ENCODE results near the gene HERC2.

Gene HERC2

DNA sequence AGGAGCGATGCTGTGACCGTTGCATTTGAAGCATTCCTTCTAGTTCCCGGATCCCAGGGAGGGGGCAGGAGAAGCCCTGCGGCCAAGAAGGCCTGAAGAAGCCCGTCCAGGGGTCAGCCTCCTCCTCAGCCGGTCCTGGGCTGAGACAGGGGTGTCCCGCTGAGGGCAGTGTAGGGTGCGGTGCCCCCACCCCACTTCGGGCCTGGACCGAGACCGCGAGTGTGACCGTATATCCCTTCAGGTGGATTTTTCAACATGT, 225.6 kb downstream of the HERC2 start:
- Histone ChIP-seq H3K4me2 (peak overlapping the region; percentile 88), H3K27ac (no peak overlapping the region), H4K20me1 (ENCODE audit: insufficient read depth) (no peaks in the 10 kb centered on the region), H2AFZ (ENCODE audit: low read depth) (peak overlapping the region; percentile 95), H3K4me3 (IDR thresholded peaks at IDR 0.05; ENCODE audit: insufficient read depth, low read depth, low read length) (no peak overlapping the region), H3K9ac (no peak overlapping the region), H3K4me1 (ENCODE audit: low read depth, poor library complexity, severe bottlenecking) (peaks cover 14% of the 10 kb centered on the region), H3K27me3 (ENCODE audit: insufficient read depth, low read depth) (no peaks in the 10 kb centered on the region), H3K36me3 (ENCODE audit: insufficient read depth) (no peaks in the 10 kb centered on the region), H3K79me2 (ENCODE audit: insufficient read depth, low read depth) (no peaks in the 10 kb centered on the region)
- TF ChIP-seq, protein P1, sequence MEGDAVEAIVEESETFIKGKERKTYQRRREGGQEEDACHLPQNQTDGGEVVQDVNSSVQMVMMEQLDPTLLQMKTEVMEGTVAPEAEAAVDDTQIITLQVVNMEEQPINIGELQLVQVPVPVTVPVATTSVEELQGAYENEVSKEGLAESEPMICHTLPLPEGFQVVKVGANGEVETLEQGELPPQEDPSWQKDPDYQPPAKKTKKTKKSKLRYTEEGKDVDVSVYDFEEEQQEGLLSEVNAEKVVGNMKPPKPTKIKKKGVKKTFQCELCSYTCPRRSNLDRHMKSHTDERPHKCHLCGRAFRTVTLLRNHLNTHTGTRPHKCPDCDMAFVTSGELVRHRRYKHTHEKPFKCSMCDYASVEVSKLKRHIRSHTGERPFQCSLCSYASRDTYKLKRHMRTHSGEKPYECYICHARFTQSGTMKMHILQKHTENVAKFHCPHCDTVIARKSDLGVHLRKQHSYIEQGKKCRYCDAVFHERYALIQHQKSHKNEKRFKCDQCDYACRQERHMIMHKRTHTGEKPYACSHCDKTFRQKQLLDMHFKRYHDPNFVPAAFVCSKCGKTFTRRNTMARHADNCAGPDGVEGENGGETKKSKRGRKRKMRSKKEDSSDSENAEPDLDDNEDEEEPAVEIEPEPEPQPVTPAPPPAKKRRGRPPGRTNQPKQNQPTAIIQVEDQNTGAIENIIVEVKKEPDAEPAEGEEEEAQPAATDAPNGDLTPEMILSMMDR (conservative IDR thresholded peaks at IDR 0.05; ENCODE audit: low read depth, low read length), result no peak

DNA sequence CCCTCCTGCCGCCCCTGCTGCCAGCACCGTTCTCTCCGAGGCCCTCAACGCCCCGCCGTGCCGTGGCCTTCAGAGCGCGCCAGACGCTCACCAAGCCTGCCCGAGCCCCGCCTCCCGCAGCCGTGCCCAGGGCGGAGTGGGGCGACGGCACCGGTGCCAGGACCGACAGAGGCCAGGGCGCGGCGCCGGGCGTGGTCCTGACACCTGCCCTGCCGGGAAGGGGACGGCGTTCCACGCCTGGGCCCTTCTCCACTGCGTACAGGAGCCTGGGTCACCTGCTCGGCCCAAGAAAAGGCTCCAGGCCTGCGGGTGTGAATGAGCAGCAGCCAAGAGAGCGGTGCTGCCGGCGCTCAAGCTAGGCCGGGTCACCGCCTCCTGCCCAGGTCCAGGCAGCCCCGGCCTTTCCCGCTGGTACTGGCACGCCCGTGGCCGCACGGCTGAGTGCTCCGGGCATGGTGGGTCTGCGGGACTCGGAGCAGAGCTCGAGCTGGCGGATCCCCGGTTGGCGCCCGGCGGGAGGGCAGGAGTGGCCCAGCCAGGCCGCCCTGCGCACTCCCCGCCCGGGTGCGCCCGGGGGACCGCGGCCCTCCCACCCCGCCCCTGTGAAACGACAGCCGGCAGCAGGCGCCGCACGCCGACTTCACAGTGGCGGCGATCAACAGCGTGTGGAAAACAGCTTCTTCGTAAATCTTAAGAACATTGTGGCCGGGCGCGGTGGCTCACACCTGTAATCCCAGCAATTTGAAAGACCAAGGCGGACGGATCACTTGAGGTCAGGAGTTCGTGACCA, 227.1 kb downstream of the HERC2 start:
- H3K27me3 ChIP-seq (ENCODE audit: insufficient read depth, low read depth), result no peaks in the 10 kb centered on the region
- H3K79me2 ChIP-seq (ENCODE audit: insufficient read depth, low read depth), result no peaks in the 10 kb centered on the region
- H3K4me2 ChIP-seq, result peak overlapping the region; percentile 96
- no peak overlapping the region for H3K4me3 ChIP-seq (IDR thresholded peaks at IDR 0.05; ENCODE audit: insufficient read depth, low read depth, low read length)
- no peak overlapping the region for H3K27ac ChIP-seq
- no peaks in the 10 kb centered on the region for H3K36me3 ChIP-seq (ENCODE audit: insufficient read depth)
- no peaks in the 10 kb centered on the region for H4K20me1 ChIP-seq (ENCODE audit: insufficient read depth)
- peak overlapping the region; percentile 13; the same call in 1 of the 2 replicates for H3K9ac ChIP-seq
- H2AFZ ChIP-seq (ENCODE audit: low read depth), result peak overlapping the region; percentile 95
- H3K4me1 ChIP-seq (ENCODE audit: low read depth, poor library complexity, severe bottlenecking), result peaks cover 14% of the 10 kb centered on the region
- TF ChIP-seq, protein P1 (conservative IDR thresholded peaks at IDR 0.05; ENCODE audit: low read depth, low read length), result no peak

DNA sequence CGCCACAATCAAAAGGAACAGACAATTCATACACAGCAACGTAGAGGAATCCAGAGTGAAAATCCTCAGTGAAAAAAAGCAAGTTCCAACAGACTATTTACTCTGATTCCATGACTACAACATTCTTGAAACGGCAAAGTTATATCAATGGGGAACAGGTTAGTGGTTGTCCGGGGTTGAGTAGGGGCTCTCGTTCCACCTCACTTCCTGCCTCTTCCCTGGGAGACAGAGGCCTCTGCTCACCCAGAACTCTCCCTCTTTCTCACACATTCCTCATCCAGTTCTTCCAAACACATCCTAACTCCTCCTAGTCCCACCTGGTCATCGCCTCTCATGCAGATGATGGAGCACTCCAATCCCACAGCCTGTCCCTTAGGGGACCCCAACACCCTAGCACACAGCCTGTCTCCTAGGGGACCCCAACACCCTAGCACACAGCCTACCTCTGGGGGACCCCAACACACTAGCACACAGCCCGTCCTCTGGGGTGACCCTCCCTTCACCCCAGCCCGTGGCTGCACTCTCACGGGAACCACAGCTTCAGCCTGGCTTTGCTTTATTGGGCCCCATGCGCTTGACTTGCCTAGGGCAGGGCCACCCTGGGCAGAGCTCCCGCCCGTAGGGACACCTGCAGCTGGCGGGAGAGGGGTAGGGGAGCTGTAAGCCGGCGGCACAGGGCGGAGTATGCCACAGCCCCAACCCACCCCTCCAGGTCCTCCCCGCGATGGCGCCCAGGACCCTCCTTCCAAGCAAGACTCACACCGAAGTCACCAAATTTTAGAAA, 228.0 kb downstream of the HERC2 start:
- no peaks in the 10 kb centered on the region for H3K79me2 ChIP-seq (ENCODE audit: insufficient read depth, low read depth)
- H3K27ac ChIP-seq, result no peak overlapping the region
- peaks cover 14% of the 10 kb centered on the region for H3K4me1 ChIP-seq (ENCODE audit: low read depth, poor library complexity, severe bottlenecking)
- no peaks in the 10 kb centered on the region for H3K27me3 ChIP-seq (ENCODE audit: insufficient read depth, low read depth)
- H3K9ac ChIP-seq, result no peak overlapping the region
- no peaks in the 10 kb centered on the region for H4K20me1 ChIP-seq (ENCODE audit: insufficient read depth)
- no peak overlapping the region for H3K4me2 ChIP-seq
- TF ChIP-seq, protein P1 (conservative IDR thresholded peaks at IDR 0.05; ENCODE audit: low read depth, low read length), result no peak
- no peak overlapping the region for H3K4me3 ChIP-seq (IDR thresholded peaks at IDR 0.05; ENCODE audit: insufficient read depth, low read depth, low read length)
- no peaks in the 10 kb centered on the region for H3K36me3 ChIP-seq (ENCODE audit: insufficient read depth)
- no peak overlapping the region for H2AFZ ChIP-seq (ENCODE audit: low read depth)

DNA sequence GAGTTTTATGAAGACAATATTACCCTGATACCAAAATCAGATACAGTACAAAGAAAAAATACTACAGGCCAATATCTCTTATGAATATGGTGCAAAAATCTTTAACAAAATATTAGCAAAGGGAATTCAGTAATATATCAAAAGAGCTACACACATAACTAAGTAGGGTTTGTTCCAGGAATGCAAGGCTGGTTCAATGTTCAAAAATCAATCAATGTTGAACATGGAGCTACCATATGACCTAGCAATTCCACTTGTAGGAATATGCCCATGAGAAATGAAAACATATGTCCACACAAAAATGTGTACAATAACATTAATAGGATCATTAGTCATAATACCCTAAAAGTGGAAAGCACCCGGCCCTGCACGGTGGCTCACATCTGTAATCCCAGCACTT, 230.7 kb downstream of the HERC2 start:
- Histone ChIP-seq H3K4me3 (IDR thresholded peaks at IDR 0.05; ENCODE audit: insufficient read depth, low read depth, low read length) (no peak overlapping the region), H3K27ac (no peak overlapping the region), H4K20me1 (ENCODE audit: insufficient read depth) (no peaks in the 10 kb centered on the region), H3K79me2 (ENCODE audit: insufficient read depth, low read depth) (no peaks in the 10 kb centered on the region), H3K27me3 (ENCODE audit: insufficient read depth, low read depth) (no peaks in the 10 kb centered on the region), H3K36me3 (ENCODE audit: insufficient read depth) (no peaks in the 10 kb centered on the region), H2AFZ (ENCODE audit: low read depth) (no peak overlapping the region), H3K4me1 (ENCODE audit: low read depth, poor library complexity, severe bottlenecking) (no peaks in the 10 kb centered on the region), H3K9ac (no peak overlapping the region), H3K4me2 (no peak overlapping the region)
- TF ChIP-seq, protein P1 (conservative IDR thresholded peaks at IDR 0.05; ENCODE audit: low read depth, low read length), result no peak

Measured in KMS-11 (cell line).